ENCODE measurements around the gene VWA3A. TPM values are rescaled to one million over a fixed set of nuclear protein-coding genes. Genes with fewer than 3 reads are reported as not detected.
"Not testable (repeated sequence)": the region's sequence is repeated elsewhere in the genome, so short reads cannot be mapped to it uniquely, and the experiment has no call there.

Gene VWA3A
- total and polyA plus RNA-seq, 2 donors (not counting 1 experiment from before 2014, with no cell fraction given) = 0.06 to 0.17 TPM

GRCh38 chr16:22164482-22164881 lies 72.1 kb downstream of the VWA3A start:
- H3K4me1 ChIP-seq (ENCODE audit: control insufficient read depth, extremely low read depth, insufficient read depth, low read length) = no peaks in the 10 kb centered on the region
- no peaks in the 10 kb centered on the region for H3K9me3 ChIP-seq (ENCODE audit: control insufficient read depth, insufficient read depth, low read depth, low read length)
- H3K27ac ChIP-seq (ENCODE audit: insufficient read depth, low read length) = no peak overlapping the region
- DNase-seq (ENCODE audit: low read depth in 2 of 2) = no peak
- TF ChIP-seq EZH2 (IDR thresholded peaks at IDR 0.05; ENCODE audit: low read length, missing control alignments) = no peak
- TF ChIP-seq, protein P1, sequence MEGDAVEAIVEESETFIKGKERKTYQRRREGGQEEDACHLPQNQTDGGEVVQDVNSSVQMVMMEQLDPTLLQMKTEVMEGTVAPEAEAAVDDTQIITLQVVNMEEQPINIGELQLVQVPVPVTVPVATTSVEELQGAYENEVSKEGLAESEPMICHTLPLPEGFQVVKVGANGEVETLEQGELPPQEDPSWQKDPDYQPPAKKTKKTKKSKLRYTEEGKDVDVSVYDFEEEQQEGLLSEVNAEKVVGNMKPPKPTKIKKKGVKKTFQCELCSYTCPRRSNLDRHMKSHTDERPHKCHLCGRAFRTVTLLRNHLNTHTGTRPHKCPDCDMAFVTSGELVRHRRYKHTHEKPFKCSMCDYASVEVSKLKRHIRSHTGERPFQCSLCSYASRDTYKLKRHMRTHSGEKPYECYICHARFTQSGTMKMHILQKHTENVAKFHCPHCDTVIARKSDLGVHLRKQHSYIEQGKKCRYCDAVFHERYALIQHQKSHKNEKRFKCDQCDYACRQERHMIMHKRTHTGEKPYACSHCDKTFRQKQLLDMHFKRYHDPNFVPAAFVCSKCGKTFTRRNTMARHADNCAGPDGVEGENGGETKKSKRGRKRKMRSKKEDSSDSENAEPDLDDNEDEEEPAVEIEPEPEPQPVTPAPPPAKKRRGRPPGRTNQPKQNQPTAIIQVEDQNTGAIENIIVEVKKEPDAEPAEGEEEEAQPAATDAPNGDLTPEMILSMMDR (conservative IDR thresholded peaks at IDR 0.05 in 1 of 2, IDR thresholded peaks at IDR 0.05 in 1 of 2; ENCODE audit: low read depth in 1 of 2, low read length in 2 of 2) = no peak
- no peaks in the 10 kb centered on the region for H3K79me2 ChIP-seq (ENCODE audit: control insufficient read depth, insufficient read depth, low read length)
- H2AFZ ChIP-seq (ENCODE audit: low read length) = no peak overlapping the region
- no peaks in the 10 kb centered on the region for H4K20me1 ChIP-seq (ENCODE audit: control insufficient read depth, extremely low read depth, insufficient read depth, low read length)
- H3K36me3 ChIP-seq (ENCODE audit: control insufficient read depth, insufficient read depth, low read length) = no peaks in the 10 kb centered on the region
- H3K4me3 ChIP-seq (replicated peaks in 1 of 4; ENCODE audit: control extremely low read depth in 1 of 4, insufficient read depth in 1 of 4, low read depth in 3 of 4, low read length in 4 of 4) = no peak overlapping the region
- no peak overlapping the region for H3K9ac ChIP-seq (ENCODE audit: insufficient read depth, low read length)
- no peak overlapping the region for H3K4me2 ChIP-seq (ENCODE audit: extremely low read depth, insufficient read depth, low read length)
- peaks cover 20% of the 10 kb centered on the region for H3K27me3 ChIP-seq (ENCODE audit: control insufficient read depth, insufficient read depth, low read length)

- no peaks in the 10 kb centered on the region for H3K9me3 ChIP-seq (ENCODE audit: control insufficient read depth, insufficient read depth, low read depth, low read length)
- no peak for DNase-seq (ENCODE audit: low read depth in 2 of 2)
Observed at GRCh38 chr16:22165508-22166285, 73.4 kb downstream of the VWA3A start.

GRCh38 chr16:22171953-22172352 lies 79.6 kb downstream of the VWA3A start:
- no peaks in the 10 kb centered on the region for H4K20me1 ChIP-seq (ENCODE audit: control insufficient read depth, extremely low read depth, insufficient read depth, low read length)
- no peaks in the 10 kb centered on the region for H3K79me2 ChIP-seq (ENCODE audit: control insufficient read depth, insufficient read depth, low read length)
- H3K27me3 ChIP-seq (ENCODE audit: control insufficient read depth, insufficient read depth, low read length) = no peaks in the 10 kb centered on the region
- H3K36me3 ChIP-seq (ENCODE audit: control insufficient read depth, insufficient read depth, low read length) = no peaks in the 10 kb centered on the region
- H2AFZ ChIP-seq (ENCODE audit: low read length) = no peak overlapping the region
- TF ChIP-seq, protein P1 (conservative IDR thresholded peaks at IDR 0.05 in 1 of 2, IDR thresholded peaks at IDR 0.05 in 1 of 2; ENCODE audit: low read depth in 1 of 2, low read length in 2 of 2) = no peak
- TF ChIP-seq EZH2 (IDR thresholded peaks at IDR 0.05; ENCODE audit: low read length, missing control alignments) = no peak
- no peaks in the 10 kb centered on the region for H3K4me1 ChIP-seq (ENCODE audit: control insufficient read depth, extremely low read depth, insufficient read depth, low read length)
- H3K9me3 ChIP-seq (ENCODE audit: control insufficient read depth, insufficient read depth, low read depth, low read length) = no peaks in the 10 kb centered on the region
- no peak overlapping the region for H3K9ac ChIP-seq (ENCODE audit: insufficient read depth, low read length)
- no peak overlapping the region for H3K4me3 ChIP-seq (replicated peaks in 1 of 4; ENCODE audit: control extremely low read depth in 1 of 4, insufficient read depth in 1 of 4, low read depth in 3 of 4, low read length in 4 of 4)
- no peak for DNase-seq (ENCODE audit: low read depth in 2 of 2)
- no peak overlapping the region for H3K27ac ChIP-seq (ENCODE audit: insufficient read depth, low read length)
- H3K4me2 ChIP-seq (ENCODE audit: extremely low read depth, insufficient read depth, low read length) = no peak overlapping the region

More at GRCh38 chr16:22165508-22166285, 73.4 kb downstream of the VWA3A start:
- Histone ChIP-seq H2AFZ (ENCODE audit: low read length) (no peak overlapping the region), H3K27ac (ENCODE audit: insufficient read depth, low read length) (no peak overlapping the region), H3K4me2 (ENCODE audit: extremely low read depth, insufficient read depth, low read length) (no peak overlapping the region), H4K20me1 (ENCODE audit: control insufficient read depth, extremely low read depth, insufficient read depth, low read length) (no peaks in the 10 kb centered on the region), H3K4me1 (ENCODE audit: control insufficient read depth, extremely low read depth, insufficient read depth, low read length) (no peaks in the 10 kb centered on the region), H3K27me3 (ENCODE audit: control insufficient read depth, insufficient read depth, low read length) (peaks cover 11% of the 10 kb centered on the region), H3K79me2 (ENCODE audit: control insufficient read depth, insufficient read depth, low read length) (no peaks in the 10 kb centered on the region), H3K4me3 (replicated peaks in 1 of 4; ENCODE audit: control extremely low read depth in 1 of 4, insufficient read depth in 1 of 4, low read depth in 3 of 4, low read length in 4 of 4) (no peak overlapping the region), H3K9ac (ENCODE audit: insufficient read depth, low read length) (no peak overlapping the region), H3K36me3 (ENCODE audit: control insufficient read depth, insufficient read depth, low read length) (no peaks in the 10 kb centered on the region)
- no peak for TF ChIP-seq EZH2 (IDR thresholded peaks at IDR 0.05; ENCODE audit: low read length, missing control alignments)
- TF ChIP-seq, protein P1 (conservative IDR thresholded peaks at IDR 0.05 in 1 of 2, IDR thresholded peaks at IDR 0.05 in 1 of 2; ENCODE audit: low read depth in 1 of 2, low read length in 2 of 2) = no peak

DNA sequence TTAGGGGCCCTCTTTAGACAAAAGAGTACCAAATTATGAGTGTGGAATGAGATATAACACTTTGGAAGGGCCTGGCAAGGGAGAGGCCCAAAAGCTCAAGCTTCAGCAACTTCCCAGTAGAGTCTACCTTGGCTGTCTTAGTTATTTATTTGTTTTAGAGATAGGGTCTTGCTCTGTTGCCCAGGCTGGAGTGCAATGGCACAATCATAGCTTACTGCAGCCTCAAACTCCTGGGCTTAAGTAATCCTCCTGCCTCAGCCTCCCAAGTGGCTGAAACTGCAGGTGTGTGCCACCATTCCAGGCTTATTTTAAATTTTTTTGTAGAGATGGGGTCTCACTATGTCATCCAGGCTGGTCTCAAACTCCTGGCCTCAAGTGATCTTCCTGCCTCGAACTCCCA lies 80.3 kb downstream of the VWA3A start:
- H3K36me3 ChIP-seq (ENCODE audit: control insufficient read depth, insufficient read depth, low read length); H3K4me1 ChIP-seq (ENCODE audit: control insufficient read depth, extremely low read depth, insufficient read depth, low read length); H3K4me2 ChIP-seq (ENCODE audit: extremely low read depth, insufficient read depth, low read length); H3K9me3 ChIP-seq (ENCODE audit: control insufficient read depth, insufficient read depth, low read depth, low read length); H3K9ac ChIP-seq (ENCODE audit: insufficient read depth, low read length); H4K20me1 ChIP-seq (ENCODE audit: control insufficient read depth, extremely low read depth, insufficient read depth, low read length); H3K27ac ChIP-seq (ENCODE audit: insufficient read depth, low read length); H3K27me3 ChIP-seq (ENCODE audit: control insufficient read depth, insufficient read depth, low read length); H3K4me3 ChIP-seq (replicated peaks in 1 of 4; ENCODE audit: control extremely low read depth in 1 of 4, insufficient read depth in 1 of 4, low read depth in 3 of 4, low read length in 4 of 4); H3K79me2 ChIP-seq (ENCODE audit: control insufficient read depth, insufficient read depth, low read length); H2AFZ ChIP-seq (ENCODE audit: low read length); DNase-seq (ENCODE audit: low read depth in 2 of 2): not testable (repeated sequence)
